ENCODE data around the gene HNRNPA1.

HNRNPA1 gene

DNA sequence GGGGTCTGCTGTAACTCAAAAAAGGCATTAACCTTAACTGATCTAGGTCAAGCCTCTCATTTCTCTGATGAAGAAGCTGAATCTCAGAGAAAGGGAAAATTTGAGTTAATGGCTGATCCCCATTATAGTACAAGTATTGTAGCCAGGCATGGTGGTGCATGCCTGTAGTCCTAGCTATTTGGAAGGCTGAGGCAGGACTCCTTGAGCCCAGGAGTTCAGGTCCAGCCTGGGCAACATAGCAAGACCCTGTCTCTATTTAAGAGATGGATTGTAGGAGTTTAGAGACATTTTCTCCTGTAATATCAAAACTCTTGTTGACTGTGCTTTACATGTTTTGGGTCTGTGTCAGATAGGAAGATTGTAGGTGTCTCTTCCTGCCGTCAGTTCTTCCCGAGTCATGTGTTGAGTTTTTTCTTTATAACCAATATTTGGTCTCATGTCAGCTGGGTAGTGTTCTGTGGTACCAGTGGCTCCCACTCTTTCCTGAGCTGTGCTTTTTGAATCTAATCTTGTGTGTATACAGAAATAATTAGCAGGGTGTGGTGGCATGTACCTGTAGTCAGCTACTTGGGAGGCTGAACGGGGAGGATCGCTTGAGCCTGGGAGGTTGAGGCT lies 53.0 kb downstream of the HNRNPA1 start:
- TF ChIP-seq, protein P1, sequence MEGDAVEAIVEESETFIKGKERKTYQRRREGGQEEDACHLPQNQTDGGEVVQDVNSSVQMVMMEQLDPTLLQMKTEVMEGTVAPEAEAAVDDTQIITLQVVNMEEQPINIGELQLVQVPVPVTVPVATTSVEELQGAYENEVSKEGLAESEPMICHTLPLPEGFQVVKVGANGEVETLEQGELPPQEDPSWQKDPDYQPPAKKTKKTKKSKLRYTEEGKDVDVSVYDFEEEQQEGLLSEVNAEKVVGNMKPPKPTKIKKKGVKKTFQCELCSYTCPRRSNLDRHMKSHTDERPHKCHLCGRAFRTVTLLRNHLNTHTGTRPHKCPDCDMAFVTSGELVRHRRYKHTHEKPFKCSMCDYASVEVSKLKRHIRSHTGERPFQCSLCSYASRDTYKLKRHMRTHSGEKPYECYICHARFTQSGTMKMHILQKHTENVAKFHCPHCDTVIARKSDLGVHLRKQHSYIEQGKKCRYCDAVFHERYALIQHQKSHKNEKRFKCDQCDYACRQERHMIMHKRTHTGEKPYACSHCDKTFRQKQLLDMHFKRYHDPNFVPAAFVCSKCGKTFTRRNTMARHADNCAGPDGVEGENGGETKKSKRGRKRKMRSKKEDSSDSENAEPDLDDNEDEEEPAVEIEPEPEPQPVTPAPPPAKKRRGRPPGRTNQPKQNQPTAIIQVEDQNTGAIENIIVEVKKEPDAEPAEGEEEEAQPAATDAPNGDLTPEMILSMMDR (IDR thresholded peaks at IDR 0.05; ENCODE audit: insufficient read depth, low read length, poor library complexity, severe bottlenecking): no peak
- Histone ChIP-seq H3K4me3 (replicated peaks; ENCODE audit: low read depth, low read length) (no peak overlapping the region), H3K27me3 (replicated peaks; ENCODE audit: control insufficient read depth, insufficient read depth, low read length) (no peaks in the 10 kb centered on the region), H3K36me3 (ENCODE audit: control insufficient read depth, insufficient read depth, low read length) (peaks cover 3% of the 10 kb centered on the region)
- DNase-seq (ENCODE audit: extremely low read depth, insufficient read length): no peak
